Colonic mucosa (tissue), 4 donors: Measurements from ENCODE around the gene RALGPS2. TPM values are rescaled to one million over a fixed set of nuclear protein-coding genes. Genes with fewer than 3 reads are reported as not detected.

Experiments used
- DNase-seq: peaks from one replicate; pipeline ENCODE4 v3.0.0-alpha.2; 2020
- H3K27ac ChIP-seq: fragments of 200-600 bp; one replicate; pipeline ENCODE4 v1.8.0; 2021
- H3K27me3 ChIP-seq: fragments of 200-600 bp; one replicate; pipeline ENCODE4 v1.8.0; 2021
- H3K36me3 ChIP-seq: fragments of 200-600 bp; one replicate; pipeline ENCODE4 v1.8.0; 2021
- H3K4me1 ChIP-seq: fragments of 200-600 bp; one replicate; pipeline ENCODE4 v1.8.0; 2021; ENCODE audit warnings: mild to moderate bottlenecking
- H3K4me3 ChIP-seq: fragments of 200-600 bp; one replicate; pipeline ENCODE4 v1.8.0; 2021
- H3K9ac ChIP-seq, 2 donors: one replicate each; pipeline ENCODE4 v1.7.0; 2013; ENCODE audit warnings: control low read depth in 2 of 2, low read depth in 2 of 2, low read length in 2 of 2
- H3K9me3 ChIP-seq: fragments of 200-600 bp; one replicate; pipeline ENCODE4 v1.8.0; 2021
- intact Hi-C: fragments of 100-400 bp; cut with DNase I; formaldehyde crosslinking; loops from one replicate; pipeline ENCODE4 v1.14.1; 2022
- total RNA-seq, 2 donors: library from RNA; stranded (reverse); fragmentation: NEBNext Ultra II Directional in 1 of 2; extraction: Animal tissue kit (Norgen Biotek cat#: 25700) in 1 of 2; gene quantifications; one replicate each; pipeline ENCODE4 v1.2.1, GENCODE V29; 2021
- TF ChIP-seq, protein P1 (sequence below): fragments of 200-600 bp; IDR thresholded peaks from one replicate; pipeline ENCODE4 v1.8.0; 2022; ENCODE audit warnings: antibody characterized with exemption, mild to moderate bottlenecking
- donor health status: healthy.
- donor health status: DM: no; HTN: no; CAD: no.
- donor health status: DM: no; HTN: no; CAD: no.

The RALGPS2 gene
- total RNA-seq, 2 donors from 2014 or later, result 23.5 to 49.1 TPM

DNA sequence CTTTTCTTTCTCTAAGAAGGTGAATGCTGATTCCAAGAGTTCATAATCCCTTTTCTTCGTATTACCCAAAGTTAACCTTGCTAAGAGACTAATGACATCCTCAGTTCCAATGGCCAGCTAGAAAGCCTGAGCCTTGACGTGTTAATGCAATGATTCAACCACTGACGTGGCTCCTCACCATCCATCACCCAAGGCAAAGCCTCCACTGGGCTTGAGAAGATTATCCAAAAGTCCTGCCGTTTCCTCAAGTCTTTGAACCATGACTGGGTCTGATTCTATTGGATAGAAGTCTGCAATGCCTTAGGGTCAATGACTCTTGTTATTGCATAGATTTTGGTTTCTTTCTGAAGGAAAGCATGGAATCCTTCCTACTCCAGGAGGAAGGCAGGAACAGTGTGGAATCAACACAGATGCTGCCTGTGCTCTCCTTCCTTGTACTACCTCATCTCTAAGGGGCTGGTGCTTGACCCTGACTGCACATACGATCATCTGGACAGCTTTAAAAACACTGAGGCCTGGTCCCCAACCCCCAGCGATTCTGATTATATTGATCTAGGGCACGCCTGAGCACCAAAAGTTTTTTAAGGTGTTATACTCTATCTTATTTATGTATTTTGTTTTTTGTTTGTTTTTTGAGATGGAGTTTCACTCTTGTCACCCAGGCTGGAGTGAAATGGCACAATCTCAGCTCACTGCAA, 215.2 kb downstream of the RALGPS2 start:
- peak; percentile 14 for DNase-seq
- H3K4me1 ChIP-seq, result no peaks in the 10 kb centered on the region
- TF ChIP-seq, protein P1, sequence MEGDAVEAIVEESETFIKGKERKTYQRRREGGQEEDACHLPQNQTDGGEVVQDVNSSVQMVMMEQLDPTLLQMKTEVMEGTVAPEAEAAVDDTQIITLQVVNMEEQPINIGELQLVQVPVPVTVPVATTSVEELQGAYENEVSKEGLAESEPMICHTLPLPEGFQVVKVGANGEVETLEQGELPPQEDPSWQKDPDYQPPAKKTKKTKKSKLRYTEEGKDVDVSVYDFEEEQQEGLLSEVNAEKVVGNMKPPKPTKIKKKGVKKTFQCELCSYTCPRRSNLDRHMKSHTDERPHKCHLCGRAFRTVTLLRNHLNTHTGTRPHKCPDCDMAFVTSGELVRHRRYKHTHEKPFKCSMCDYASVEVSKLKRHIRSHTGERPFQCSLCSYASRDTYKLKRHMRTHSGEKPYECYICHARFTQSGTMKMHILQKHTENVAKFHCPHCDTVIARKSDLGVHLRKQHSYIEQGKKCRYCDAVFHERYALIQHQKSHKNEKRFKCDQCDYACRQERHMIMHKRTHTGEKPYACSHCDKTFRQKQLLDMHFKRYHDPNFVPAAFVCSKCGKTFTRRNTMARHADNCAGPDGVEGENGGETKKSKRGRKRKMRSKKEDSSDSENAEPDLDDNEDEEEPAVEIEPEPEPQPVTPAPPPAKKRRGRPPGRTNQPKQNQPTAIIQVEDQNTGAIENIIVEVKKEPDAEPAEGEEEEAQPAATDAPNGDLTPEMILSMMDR, result no peak
- intact Hi-C loops, result no loop called here
- no peaks in the 10 kb centered on the region for H3K9me3 ChIP-seq
- H3K9ac ChIP-seq, result no peak overlapping the region
- H3K36me3 ChIP-seq, result no peaks in the 10 kb centered on the region
- peak overlapping the region; percentile 28 for H3K27ac ChIP-seq
- H3K4me3 ChIP-seq, result no peak overlapping the region
- no peaks in the 10 kb centered on the region for H3K27me3 ChIP-seq

DNA sequence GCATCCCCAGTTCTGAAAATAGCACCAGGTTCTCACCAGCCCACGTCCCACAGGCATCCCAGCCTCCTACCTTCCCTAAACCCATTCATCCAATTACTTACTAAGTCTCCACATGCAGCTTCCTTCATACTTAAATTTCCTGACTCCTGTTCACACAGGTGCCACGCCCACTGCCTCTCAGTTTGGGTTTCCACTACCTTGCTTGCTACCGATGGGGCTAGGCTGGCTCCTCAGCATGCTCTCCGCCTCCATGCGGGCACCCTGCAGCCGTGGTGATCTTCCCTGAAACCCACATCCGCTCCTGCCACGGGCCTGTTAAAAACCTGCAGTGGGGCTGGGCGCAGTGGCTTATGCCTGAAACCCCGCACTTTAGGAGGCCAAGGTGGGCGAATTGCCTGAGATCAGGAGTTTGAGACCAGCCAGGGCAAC, 216.2 kb downstream of the RALGPS2 start:
- H3K4me1 ChIP-seq, result no peaks in the 10 kb centered on the region
- H3K9ac ChIP-seq, result no peak overlapping the region
- no peaks in the 10 kb centered on the region for H3K27me3 ChIP-seq
- H3K9me3 ChIP-seq, result no peaks in the 10 kb centered on the region
- H3K4me3 ChIP-seq, result no peak overlapping the region
- DNase-seq, result no peak
- TF ChIP-seq, protein P1, result no peak
- no peak overlapping the region for H3K27ac ChIP-seq
- intact Hi-C loops, result no loop called here
- H3K36me3 ChIP-seq, result no peaks in the 10 kb centered on the region

DNA sequence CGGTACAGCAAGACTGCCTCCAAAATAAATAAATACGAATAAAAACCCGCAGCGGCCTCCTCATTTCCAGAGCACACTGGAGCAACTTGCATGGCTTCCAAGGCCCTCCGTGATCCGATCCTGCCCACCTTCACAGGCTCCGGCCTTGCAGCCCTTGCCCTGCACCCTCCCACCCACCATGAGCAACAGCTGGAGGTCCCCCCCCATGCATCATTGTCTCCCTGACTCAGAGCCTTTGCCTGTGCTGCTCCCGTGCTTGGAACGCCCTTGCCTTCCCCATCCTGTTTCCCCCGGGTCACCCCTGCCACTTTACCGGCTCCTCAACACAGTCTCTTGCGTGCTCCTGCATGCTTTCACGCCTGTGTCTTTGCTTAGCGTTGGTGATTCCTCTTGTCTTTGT, 216.8 kb downstream of the RALGPS2 start:
- TF ChIP-seq, protein P1, result no peak
- Histone ChIP-seq H3K4me1 (no peaks in the 10 kb centered on the region), H3K27ac (no peak overlapping the region), H3K4me3 (no peak overlapping the region), H3K27me3 (no peaks in the 10 kb centered on the region), H3K9me3 (no peaks in the 10 kb centered on the region), H3K36me3 (no peaks in the 10 kb centered on the region), H3K9ac (peak overlapping the region in 1 of 2 donors; percentile 12)
- intact Hi-C loops, result no loop called here
- no peak for DNase-seq

DNA sequence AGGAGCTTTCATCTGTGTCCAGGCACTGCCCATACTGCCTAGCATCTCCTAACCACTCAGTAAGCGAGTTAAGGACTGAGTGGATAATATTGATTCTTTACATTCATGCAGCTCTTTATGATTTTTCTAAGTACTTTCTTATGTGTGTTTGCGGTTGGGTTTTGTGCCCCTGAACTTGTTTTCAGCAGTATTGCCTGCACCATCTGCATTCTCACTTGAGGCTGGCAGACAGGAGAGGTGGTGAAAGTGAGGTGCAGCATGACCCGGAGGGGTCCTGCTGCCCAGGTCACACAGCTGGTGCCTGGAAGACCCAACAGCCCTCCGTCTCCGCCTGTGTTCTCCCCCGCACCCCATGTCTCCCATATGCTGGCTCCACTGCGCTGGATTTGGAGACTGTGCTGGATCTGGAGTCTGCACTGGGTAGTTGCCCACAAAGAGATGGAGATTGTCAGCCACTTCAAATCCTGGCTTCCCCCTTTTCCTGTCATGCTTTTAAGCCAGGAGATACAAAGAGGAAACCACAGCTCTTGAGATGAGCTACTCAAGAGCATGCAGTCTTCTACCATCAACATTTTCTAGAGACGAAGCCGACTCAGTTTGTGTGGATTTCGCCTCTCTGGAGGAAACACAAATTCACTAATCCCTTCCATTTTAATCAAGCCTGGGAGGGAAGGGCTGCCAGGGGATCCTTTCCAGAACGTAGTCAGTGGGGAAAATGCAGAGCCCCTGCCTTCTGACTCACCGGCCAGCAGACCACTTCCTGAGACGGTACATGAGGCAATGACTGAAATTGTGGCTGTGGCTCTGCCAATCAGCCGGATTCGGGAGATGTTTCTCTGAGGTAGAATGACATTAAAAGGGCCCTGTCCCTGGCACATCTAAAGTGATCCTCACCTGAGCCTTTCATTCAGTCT, 217.5 kb downstream of the RALGPS2 start:
- Histone ChIP-seq H3K9me3 (no peaks in the 10 kb centered on the region), H3K27me3 (no peaks in the 10 kb centered on the region), H3K27ac (no peak overlapping the region), H3K4me3 (no peak overlapping the region), H3K9ac (peak overlapping the region in 1 of 2 donors; percentile 12), H3K36me3 (no peaks in the 10 kb centered on the region), H3K4me1 (no peaks in the 10 kb centered on the region)
- TF ChIP-seq, protein P1, result no peak
- peak; percentile 16 for DNase-seq
- intact Hi-C loops, result no loop called here

DNA sequence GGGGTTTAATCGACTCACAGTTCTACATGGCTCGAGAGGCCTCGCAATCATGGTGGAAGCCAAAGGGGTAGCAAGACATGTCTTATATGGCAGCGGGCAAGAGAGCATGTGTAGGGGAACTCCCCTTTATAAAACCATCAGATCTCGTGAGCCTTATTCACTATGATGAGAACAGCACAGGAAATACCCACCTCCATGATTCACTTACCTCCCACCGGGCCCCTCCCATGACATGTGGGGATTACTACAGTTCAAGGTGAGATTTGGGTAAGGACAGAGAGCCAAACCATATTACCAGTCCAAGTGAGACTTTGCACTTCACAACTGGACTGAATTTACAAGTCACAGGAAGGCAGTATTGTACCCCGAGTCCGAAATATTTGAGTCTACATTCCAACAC, 219.7 kb downstream of the RALGPS2 start:
- Histone ChIP-seq H3K9ac (no peak overlapping the region), H3K4me3 (no peak overlapping the region), H3K36me3 (no peaks in the 10 kb centered on the region), H3K27ac (no peak overlapping the region), H3K27me3 (no peaks in the 10 kb centered on the region), H3K4me1 (no peaks in the 10 kb centered on the region), H3K9me3 (no peaks in the 10 kb centered on the region)
- TF ChIP-seq, protein P1, result no peak
- peak; percentile 6 for DNase-seq
- intact Hi-C loops, result no loop called here
